Stimulated activated CD8-positive, alpha-beta memory T cell treated with anti-CD3 and anti-CD28 coated beads, Interleukin-12 subunit alpha, Interleukin-12 subunit beta, amount 100 ng/mL, for 24 hours (primary cell): ENCODE results near the gene PRSS12.
"Not testable (repeated sequence)": the region's sequence is repeated elsewhere in the genome, so short reads cannot be mapped to it uniquely, and the experiment has no call there.

ENCODE experiments used
- DNase-seq: peaks from one replicate; pipeline ENCODE4 v3.0.0-alpha.2; 2020; ENCODE audit errors: extremely low read depth

PRSS12 gene

GRCh38 chr4:118276580-118276979 is 76.2 kb downstream of the PRSS12 start:
- no peak for DNase-seq

GRCh38 chr4:118273642-118274041 is 79.2 kb downstream of the PRSS12 start:
- DNase-seq = no peak

- DNase-seq = no peak
Observed at GRCh38 chr4:118271788-118272187, 81.0 kb downstream of the PRSS12 start.

GRCh38 chr4:118270492-118270891 is 82.3 kb downstream of the PRSS12 start:
- no peak for DNase-seq

- DNase-seq = no peak
Observed at GRCh38 chr4:118268780-118269179, 84.0 kb downstream of the PRSS12 start.

- DNase-seq = not testable (repeated sequence)
Observed at GRCh38 chr4:118266145-118266496, 86.7 kb downstream of the PRSS12 start.

GRCh38 chr4:118265312-118266144 is 87.3 kb downstream of the PRSS12 start:
- no peak for DNase-seq

- no peak for DNase-seq
Observed at GRCh38 chr4:118264096-118264495, 88.7 kb downstream of the PRSS12 start.

GRCh38 chr4:118260309-118260708 is 92.5 kb downstream of the PRSS12 start:
- no peak for DNase-seq

- DNase-seq = no peak
Observed at GRCh38 chr4:118259111-118259510, 93.7 kb downstream of the PRSS12 start.

- no peak for DNase-seq
Observed at GRCh38 chr4:118254368-118254767, 98.4 kb downstream of the PRSS12 start.

GRCh38 chr4:118249890-118250289 is 102.9 kb downstream of the PRSS12 start:
- DNase-seq = no peak

GRCh38 chr4:118237531-118237930 is 115.3 kb downstream of the PRSS12 start:
- DNase-seq = no peak

- DNase-seq = no peak
Observed at GRCh38 chr4:118235566-118236120, 117.2 kb downstream of the PRSS12 start.
